GM04503 (cell line): ENCODE results near the gene SUN2.

Experiments used
- DNase-seq: peaks from one replicate; pipeline ENCODE4 v3.0.0-alpha.2; 2012; ENCODE audit warnings: low read depth

The SUN2 gene

GRCh38 chr22:38715852-38716251 is 39.9 kb downstream of the SUN2 start:
- no peak for DNase-seq

- DNase-seq, result no peak
Observed at GRCh38 chr22:38715176-38715764, 40.5 kb downstream of the SUN2 start.

- no peak for DNase-seq
Observed at GRCh38 chr22:38713921-38714320, 41.9 kb downstream of the SUN2 start.

- no peak for DNase-seq
Observed at GRCh38 chr22:38712486-38713207, 43.2 kb downstream of the SUN2 start.

GRCh38 chr22:38710866-38711265 is 44.9 kb downstream of the SUN2 start:
- DNase-seq, result no peak

- DNase-seq, result no peak
Observed at GRCh38 chr22:38710351-38710750, 45.4 kb downstream of the SUN2 start.

GRCh38 chr22:38709306-38709705 is 46.5 kb downstream of the SUN2 start:
- no peak for DNase-seq

GRCh38 chr22:38707984-38708383 is 47.8 kb downstream of the SUN2 start:
- DNase-seq, result no peak

- DNase-seq, result no peak
Observed at GRCh38 chr22:38707346-38707745, 48.5 kb downstream of the SUN2 start.

GRCh38 chr22:38706901-38707195 is 49.0 kb downstream of the SUN2 start:
- no peak for DNase-seq

GRCh38 chr22:38706101-38706900 is 49.5 kb downstream of the SUN2 start:
- DNase-seq, result no peak

GRCh38 chr22:38705235-38706100 is 50.3 kb downstream of the SUN2 start, which contains the start of gene GTPBP1:
Gene GTPBP1 (plus strand): TSS chr22:38705944. CDS start chr22:38705956, 12 bp downstream.
- peak; percentile 100 for DNase-seq

GRCh38 chr22:38704654-38705234 is 51.1 kb downstream of the SUN2 start:
- no peak for DNase-seq

GRCh38 chr22:38700789-38701628 is 54.8 kb downstream of the SUN2 start, which contains the start of gene JOSD1:
Gene JOSD1 (minus strand): TSS chr22:38700943. CDS start chr22:38699987, 956 bp downstream.
- DNase-seq, result peak; percentile 42

- DNase-seq, result no peak
Observed at GRCh38 chr22:38700270-38700788, 55.5 kb downstream of the SUN2 start.

GRCh38 chr22:38699784-38700183 is 56.0 kb downstream of the SUN2 start:
- no peak for DNase-seq

- DNase-seq, result no peak
Observed at GRCh38 chr22:38699143-38699542, 56.7 kb downstream of the SUN2 start.

- DNase-seq, result no peak
Observed at GRCh38 chr22:38698407-38699094, 57.2 kb downstream of the SUN2 start.

- DNase-seq, result no peak
Observed at GRCh38 chr22:38697425-38698089, 58.2 kb downstream of the SUN2 start.
